Measurements from ENCODE around the gene NEDD4L.

The NEDD4L gene

GRCh38 chr18:58341916-58342315 lies 297.9 kb downstream of the NEDD4L start:
- CTCF ChIA-PET = interaction anchor here (1.2 to 2.1 kb wide), 4 partner anchors 11 to 161 kb away, joined by 3 to 6 read pairs (median 3); no protein-coding TSS in a partner anchor
- TF ChIP-seq CTCF (IDR thresholded peaks at IDR 0.05; ENCODE audit: control extremely low read depth, extremely low read depth, low read depth, missing control alignments) = no peak
- POLR2A ChIA-PET = no interaction called here
- DNase-seq (ENCODE audit: extremely low spot score) = no peak

- DNase-seq (ENCODE audit: extremely low spot score) = no peak
- no peak for TF ChIP-seq CTCF (IDR thresholded peaks at IDR 0.05; ENCODE audit: control extremely low read depth, extremely low read depth, low read depth, missing control alignments)
- CTCF ChIA-PET = interaction anchor here (1.7 to 2.1 kb wide), 3 partner anchors 9 to 15 kb away, joined by 3 to 6 read pairs (median 5); no protein-coding TSS in a partner anchor
Measured at GRCh38 chr18:58344080-58344670, 300.1 kb downstream of the NEDD4L start.

GRCh38 chr18:58344861-58345463 lies 300.9 kb downstream of the NEDD4L start:
- CTCF ChIA-PET = interaction anchor here (1.7 to 2.0 kb wide), 2 partner anchors 9 to 10 kb away, joined by 3 to 5 read pairs; no protein-coding TSS in a partner anchor
- TF ChIP-seq CTCF (IDR thresholded peaks at IDR 0.05; ENCODE audit: control extremely low read depth, extremely low read depth, low read depth, missing control alignments) = no peak
- POLR2A ChIA-PET = no interaction called here
- DNase-seq (ENCODE audit: extremely low spot score) = no peak

More at GRCh38 chr18:58344080-58344670, 300.1 kb downstream of the NEDD4L start:
- POLR2A ChIA-PET = no interaction called here

- POLR2A ChIA-PET = no interaction called here
- no peak for TF ChIP-seq CTCF (IDR thresholded peaks at IDR 0.05; ENCODE audit: control extremely low read depth, extremely low read depth, low read depth, missing control alignments)
- no peak for DNase-seq (ENCODE audit: extremely low spot score)
- CTCF ChIA-PET = interaction anchor here (2.0 kb wide), 1 partner anchor 10 kb away, joined by 5 read pairs; no protein-coding TSS in a partner anchor
Measured at GRCh38 chr18:58345875-58346274, 301.8 kb downstream of the NEDD4L start.

GRCh38 chr18:58347135-58347534 lies 303.1 kb downstream of the NEDD4L start:
- ChIA-PET POLR2A (no interaction called here), CTCF (interaction anchor here (1.0 to 2.0 kb wide), 3 partner anchors 12 to 417 kb away, joined by 3 to 7 read pairs (median 4); no protein-coding TSS in a partner anchor)
- no peak for DNase-seq (ENCODE audit: extremely low spot score)
- TF ChIP-seq CTCF (IDR thresholded peaks at IDR 0.05; ENCODE audit: control extremely low read depth, extremely low read depth, low read depth, missing control alignments) = no peak

- ChIA-PET POLR2A (no interaction called here), CTCF (interaction anchor here (1.0 to 3.0 kb wide), 3 partner anchors 9 to 14 kb away, joined by 3 to 12 read pairs (median 7); no protein-coding TSS in a partner anchor)
- no peak for TF ChIP-seq CTCF (IDR thresholded peaks at IDR 0.05; ENCODE audit: control extremely low read depth, extremely low read depth, low read depth, missing control alignments)
- DNase-seq (ENCODE audit: extremely low spot score) = no peak
Measured at GRCh38 chr18:58348517-58348916, 304.5 kb downstream of the NEDD4L start.
